HUES48 (cell line): ENCODE data around the gene DBNDD1.

Source experiments
- H3K27ac ChIP-seq: one replicate; pipeline ENCODE4 v1.7.0; 2013; ENCODE audit warnings: low read depth, low read length, inconsistent platforms
- H3K27me3 ChIP-seq: 2 replicates; pipeline ENCODE4 v1.6.1; 2013; ENCODE audit warnings: mild to moderate bottlenecking, low read length; ENCODE audit not compliant: control insufficient read depth, insufficient read depth
- H3K36me3 ChIP-seq: 2 replicates; pipeline ENCODE4 v1.6.1; 2013; ENCODE audit warnings: low read length; ENCODE audit not compliant: control insufficient read depth, insufficient read depth
- H3K4me1 ChIP-seq: 2 replicates; pipeline ENCODE4 v1.6.1; 2013; ENCODE audit warnings: mild to moderate bottlenecking, low read length; ENCODE audit not compliant: control insufficient read depth, insufficient read depth
- H3K4me3 ChIP-seq: 2 replicates; pipeline ENCODE4 v1.5.1; 2013; ENCODE audit warnings: mild to moderate bottlenecking, low read depth, low read length
- H3K9ac ChIP-seq: 2 replicates; pipeline ENCODE4 v1.6.1; 2013; ENCODE audit warnings: mild to moderate bottlenecking, low read depth, low read length, moderate library complexity
- H3K9me3 ChIP-seq: 2 replicates; pipeline ENCODE4 v1.6.1; 2013; ENCODE audit warnings: low read length; ENCODE audit not compliant: control insufficient read depth, insufficient read depth

The DBNDD1 gene

GRCh38 chr16:89958596-89958995 lies 60.7 kb downstream of the DBNDD1 start:
- H3K27me3 ChIP-seq = no peaks in the 10 kb centered on the region
- H3K36me3 ChIP-seq = peaks cover 46% of the 10 kb centered on the region
- no peak overlapping the region for H3K27ac ChIP-seq
- H3K9me3 ChIP-seq = no peaks in the 10 kb centered on the region
- H3K4me3 ChIP-seq = no peak overlapping the region
- H3K9ac ChIP-seq = no peak overlapping the region
- H3K4me1 ChIP-seq = 0 out of 2 replicates have a peak, but pooled peaks cover 4% of the 10 kb centered on the region

GRCh38 chr16:89958068-89958467 lies 61.2 kb downstream of the DBNDD1 start:
- Histone ChIP-seq H3K4me1 (0 out of 2 replicates have a peak, but pooled peaks cover 4% of the 10 kb centered on the region), H3K4me3 (no peak overlapping the region), H3K36me3 (peaks cover 41% of the 10 kb centered on the region), H3K9ac (no peak overlapping the region), H3K27ac (no peak overlapping the region), H3K27me3 (no peaks in the 10 kb centered on the region), H3K9me3 (no peaks in the 10 kb centered on the region)

- no peak overlapping the region for H3K27ac ChIP-seq
- H3K4me1 ChIP-seq = 0 out of 2 replicates have a peak, but pooled peaks cover 4% of the 10 kb centered on the region
- H3K9me3 ChIP-seq = no peaks in the 10 kb centered on the region
- H3K4me3 ChIP-seq = no peak overlapping the region
- peaks cover 40% of the 10 kb centered on the region for H3K36me3 ChIP-seq
- H3K27me3 ChIP-seq = no peaks in the 10 kb centered on the region
- no peak overlapping the region for H3K9ac ChIP-seq
Measured at GRCh38 chr16:89957216-89957785, 62.0 kb downstream of the DBNDD1 start.

- no peak overlapping the region for H3K9ac ChIP-seq
- 0 out of 2 replicates have a peak, but pooled peaks cover 4% of the 10 kb centered on the region for H3K4me1 ChIP-seq
- no peak overlapping the region for H3K4me3 ChIP-seq
- no peak overlapping the region for H3K27ac ChIP-seq
- no peaks in the 10 kb centered on the region for H3K27me3 ChIP-seq
- peaks cover 40% of the 10 kb centered on the region for H3K36me3 ChIP-seq
- no peaks in the 10 kb centered on the region for H3K9me3 ChIP-seq
Measured at GRCh38 chr16:89956505-89957215, 62.6 kb downstream of the DBNDD1 start.

- Histone ChIP-seq H3K36me3 (peaks cover 30% of the 10 kb centered on the region), H3K27ac (no peak overlapping the region), H3K9ac (no peak overlapping the region), H3K27me3 (no peaks in the 10 kb centered on the region), H3K4me3 (no peak overlapping the region), H3K4me1 (0 out of 2 replicates have a peak, but pooled peaks cover 4% of the 10 kb centered on the region), H3K9me3 (no peaks in the 10 kb centered on the region)
Measured at GRCh38 chr16:89955001-89955685, 64.1 kb downstream of the DBNDD1 start.
